Neural progenitor cell (in vitro differentiated cells): Measurements from ENCODE around the gene CHM. TPM values are rescaled to one million over a fixed set of nuclear protein-coding genes. Genes with fewer than 3 reads are reported as not detected.

ENCODE experiments used
- DNase-seq: peaks from one replicate; pipeline ENCODE4 v3.0.0-alpha.2; 2016; ENCODE audit warnings: low spot score
- H2AFZ ChIP-seq: fragments of 200-600 bp; sonication (generic); replicated peaks from 2 replicates; pipeline ENCODE4 v1.6.1; 2016; ENCODE audit warnings: antibody characterized with exemption
- H3F3A ChIP-seq: fragments of 200-600 bp; sonication (generic); 2 replicates; pipeline ENCODE4 v1.6.1; 2016; ENCODE audit warnings: antibody characterized with exemption, low read depth
- H3K27ac ChIP-seq: fragments of 200-600 bp; sonication (generic); 2 replicates; pipeline ENCODE4 v1.5.1; 2016; ENCODE audit warnings: mild to moderate bottlenecking
- H3K27me3 ChIP-seq: fragments of 200-600 bp; sonication (generic); 2 replicates; pipeline ENCODE4 v1.6.1; 2016; ENCODE audit warnings: mild to moderate bottlenecking, moderate library complexity
- H3K36me3 ChIP-seq: fragments of 200-600 bp; sonication (generic); 2 replicates; pipeline ENCODE4 v1.5.1; 2016
- H3K4me1 ChIP-seq: fragments of 200-600 bp; sonication (generic); 2 replicates; pipeline ENCODE4 v1.6.1; 2016; ENCODE audit warnings: mixed run types
- H3K4me2 ChIP-seq: fragments of 200-600 bp; sonication (generic); 2 replicates; pipeline ENCODE4 v1.6.1; 2016
- H3K4me3 ChIP-seq: fragments of 200-600 bp; sonication (generic); 2 replicates; pipeline ENCODE4 v1.5.1; 2016
- H3K79me2 ChIP-seq: fragments of 200-600 bp; sonication (generic); 2 replicates; pipeline ENCODE4 v1.6.1; 2016; ENCODE audit warnings: low read depth
- H3K9ac ChIP-seq: fragments of 200-600 bp; sonication (generic); 2 replicates; pipeline ENCODE4 v1.6.1; 2016
- H3K9me3 ChIP-seq: fragments of 200-600 bp; sonication (generic); 2 replicates; pipeline ENCODE4 v1.5.1; 2016; ENCODE audit warnings: low read depth
- H4K20me1 ChIP-seq: fragments of 200-600 bp; sonication (generic); 2 replicates; pipeline ENCODE4 v1.6.1; 2016; ENCODE audit warnings: low read depth
- H3K27ac Mint-ChIP-seq: 3 replicates; pipeline ENCODE4 v1.8.0; 2021; ENCODE audit warnings: mixed read lengths
- H3K27me3 Mint-ChIP-seq: 2 replicates; pipeline ENCODE4 v1.8.0; 2022; ENCODE audit warnings: low read depth, mild to moderate bottlenecking, inconsistent platforms, moderate library complexity, mixed read lengths; ENCODE audit not compliant: insufficient read depth
- H3K36me3 Mint-ChIP-seq: 3 replicates; pipeline ENCODE4 v1.8.0; 2021; ENCODE audit warnings: mixed read lengths
- H3K4me1 Mint-ChIP-seq: 3 replicates; pipeline ENCODE4 v1.8.0; 2021; ENCODE audit warnings: mixed read lengths
- H3K4me3 Mint-ChIP-seq: 3 replicates; pipeline ENCODE4 v1.8.0; 2021; ENCODE audit warnings: mild to moderate bottlenecking, moderate library complexity, mixed read lengths
- H3K9me3 Mint-ChIP-seq: 3 replicates; pipeline ENCODE4 v1.8.0; 2020; ENCODE audit warnings: mixed read lengths
- EZH2 ChIP-seq: fragments of 200-600 bp; sonication (generic); IDR thresholded peaks from 2 replicates; pipeline ENCODE4 v1.6.1; 2017; ENCODE audit warnings: antibody characterized with exemption, mild to moderate bottlenecking, moderate library complexity
- EZH2phosphoT487 ChIP-seq: fragments of 200-600 bp; sonication (generic); IDR thresholded peaks from 2 replicates; pipeline ENCODE4 v1.6.1; 2017; ENCODE audit warnings: antibody characterized with exemption
- microRNA counts: library from miRNA; unstranded; fragments of <30 nt; microRNA quantifications from one replicate; lab custom pipeline; 2016
- microRNA-seq: library from miRNA; unstranded; fragments of <30 nt; microRNA quantifications from one replicate; pipeline ENCODE4, GENCODE V29; 2016
- small RNA-seq: library from RNA; depleted of rRNA; stranded (forward); fragments of <200 nt; gene quantifications from one replicate; pipeline ENCODE3, GENCODE V24; 2015
- total RNA-seq: library from RNA; depleted of rRNA; stranded (reverse); fragments of >200 nt; gene quantifications from 2 replicates; pipeline ENCODE4 v1.2.3, GENCODE V29; 2015; ENCODE audit warnings: low replicate concordance
- TF ChIP-seq, protein P1 (sequence below): fragments of 200-600 bp; sonication (generic); IDR thresholded peaks from 2 replicates; pipeline ENCODE4 v1.5.1; 2017; ENCODE audit warnings: antibody characterized with exemption, mild to moderate bottlenecking

The CHM gene
- total RNA-seq, 1 donor from 2014 or later = 24.0 TPM

GRCh38 chrX:85828771-85829170, 218.6 kb downstream of the CHM start:
- no peak overlapping the region for H3K4me3 Mint-ChIP-seq
- Histone ChIP-seq H4K20me1 (no peaks in the 10 kb centered on the region), H2AFZ (no peak overlapping the region), H3K4me2 (no peak overlapping the region), H3K9me3 (no peaks in the 10 kb centered on the region), H3K36me3 (no peaks in the 10 kb centered on the region), H3F3A (no peaks in the 10 kb centered on the region), H3K4me3 (no peak overlapping the region), H3K79me2 (no peaks in the 10 kb centered on the region), H3K9ac (no peak overlapping the region), H3K27me3 (no peaks in the 10 kb centered on the region), H3K4me1 (no peaks in the 10 kb centered on the region), H3K27ac (no peak overlapping the region)
- H3K27ac Mint-ChIP-seq = no peak overlapping the region
- TF ChIP-seq, protein P1, sequence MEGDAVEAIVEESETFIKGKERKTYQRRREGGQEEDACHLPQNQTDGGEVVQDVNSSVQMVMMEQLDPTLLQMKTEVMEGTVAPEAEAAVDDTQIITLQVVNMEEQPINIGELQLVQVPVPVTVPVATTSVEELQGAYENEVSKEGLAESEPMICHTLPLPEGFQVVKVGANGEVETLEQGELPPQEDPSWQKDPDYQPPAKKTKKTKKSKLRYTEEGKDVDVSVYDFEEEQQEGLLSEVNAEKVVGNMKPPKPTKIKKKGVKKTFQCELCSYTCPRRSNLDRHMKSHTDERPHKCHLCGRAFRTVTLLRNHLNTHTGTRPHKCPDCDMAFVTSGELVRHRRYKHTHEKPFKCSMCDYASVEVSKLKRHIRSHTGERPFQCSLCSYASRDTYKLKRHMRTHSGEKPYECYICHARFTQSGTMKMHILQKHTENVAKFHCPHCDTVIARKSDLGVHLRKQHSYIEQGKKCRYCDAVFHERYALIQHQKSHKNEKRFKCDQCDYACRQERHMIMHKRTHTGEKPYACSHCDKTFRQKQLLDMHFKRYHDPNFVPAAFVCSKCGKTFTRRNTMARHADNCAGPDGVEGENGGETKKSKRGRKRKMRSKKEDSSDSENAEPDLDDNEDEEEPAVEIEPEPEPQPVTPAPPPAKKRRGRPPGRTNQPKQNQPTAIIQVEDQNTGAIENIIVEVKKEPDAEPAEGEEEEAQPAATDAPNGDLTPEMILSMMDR = no peak
- TF ChIP-seq EZH2phosphoT487 (no peak), EZH2 (no peak)
- no peak for DNase-seq
- no peaks in the 10 kb centered on the region for H3K36me3 Mint-ChIP-seq
- H3K27me3 Mint-ChIP-seq = no peaks in the 10 kb centered on the region
- no peaks in the 10 kb centered on the region for H3K4me1 Mint-ChIP-seq
- H3K9me3 Mint-ChIP-seq = peaks cover 6% of the 10 kb centered on the region

GRCh38 chrX:85815203-85815751, 232.1 kb downstream of the CHM start:
- no peak overlapping the region for H3K27ac ChIP-seq
- no peaks in the 10 kb centered on the region for H3K36me3 ChIP-seq
- H4K20me1 ChIP-seq = no peaks in the 10 kb centered on the region
- H3K36me3 Mint-ChIP-seq = no peaks in the 10 kb centered on the region
- H3K27ac Mint-ChIP-seq = no peak overlapping the region
- no peak overlapping the region for H3K4me3 Mint-ChIP-seq
- no peaks in the 10 kb centered on the region for H3K79me2 ChIP-seq
- no peaks in the 10 kb centered on the region for H3F3A ChIP-seq
- H3K9me3 Mint-ChIP-seq = peaks cover 14% of the 10 kb centered on the region
- H3K4me1 Mint-ChIP-seq = no peaks in the 10 kb centered on the region
- peaks cover 2% of the 10 kb centered on the region for H3K27me3 Mint-ChIP-seq
- H3K9me3 ChIP-seq = peaks cover 15% of the 10 kb centered on the region
- no peak overlapping the region for H3K4me2 ChIP-seq
- no peak overlapping the region for H2AFZ ChIP-seq
- H3K4me3 ChIP-seq = no peak overlapping the region
- TF ChIP-seq, protein P1 = no peak
- TF ChIP-seq EZH2phosphoT487 (no peak), EZH2 (no peak)
- no peak for DNase-seq
- H3K27me3 ChIP-seq = no peaks in the 10 kb centered on the region
- no peaks in the 10 kb centered on the region for H3K4me1 ChIP-seq
- no peak overlapping the region for H3K9ac ChIP-seq

MicroRNA genes within 50 kb of the gene (microRNA counts, 767-probe panel; counts per million panel counts)
- microRNA hsa-miR-1321 (lab: Ali Mortazavi, UCI) = 460 counts per million, percentile 90 among the panel's probes with 10 or more counts
- 460 counts per million, percentile 90 among the panel's probes with 10 or more counts for microRNA hsa-miR-361-3p (lab: Ali Mortazavi, UCI)
- 9,831 counts per million, percentile 97 among the panel's probes with 10 or more counts for microRNA hsa-miR-361-5p (lab: Ali Mortazavi, UCI)

Small RNA genes lying within 50 kb of the gene (microRNA-seq; reads per million reads assigned to microRNA genes)
- gene MIR1321 (not detected), gene MIR361 (1,783 reads per million, percentile 95 among the genes with 10 or more reads in this experiment)

Small RNA genes lying within 50 kb of the gene (small RNA-seq; reads per million reads assigned to genes)
- gene AL022401.1 = not detected
- gene MIR361 = 16.2 reads per million, percentile 96 among the genes with 10 or more reads in this experiment
- not detected for gene NDUFA5P7
- gene RF00019 = not detected

Other genes with a start within 250 kb of the CHM start
- gene DACH2, start 100.9 kb upstream of the CHM start, total RNA-seq = 0.11 and 0.25 TPM in 2 replicates